ENCODE data around the gene ADAMTS8.

DNA sequence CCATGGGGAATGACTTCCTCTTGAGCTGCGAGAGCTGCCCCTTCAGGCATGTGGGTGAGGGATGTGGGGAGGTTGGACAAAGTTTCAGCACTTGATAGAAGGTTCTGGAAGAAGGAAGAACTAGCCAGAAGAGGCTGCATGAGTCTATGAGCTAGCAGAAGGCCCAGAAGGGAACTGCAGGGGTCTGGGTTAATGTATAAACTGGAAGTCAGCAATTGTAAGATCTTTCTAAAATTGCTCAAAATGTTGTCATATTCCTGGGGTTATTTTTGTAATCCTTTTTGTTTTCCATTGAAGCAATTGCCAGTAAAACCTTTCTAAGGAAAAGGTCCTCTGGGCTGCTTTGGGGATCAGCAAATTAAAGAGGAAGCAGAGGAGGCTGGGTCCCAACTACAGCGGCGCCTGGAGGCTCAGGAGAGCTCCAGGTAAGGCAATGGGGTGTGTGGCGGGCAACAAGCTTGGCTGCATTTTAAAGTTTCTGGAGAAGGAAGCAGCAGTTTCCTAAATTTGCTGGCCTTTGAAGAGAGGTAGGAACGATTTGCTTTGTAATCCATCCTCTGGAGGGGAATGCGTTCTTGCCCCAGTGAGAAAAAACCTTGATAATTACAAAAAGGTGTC, 49.3 kb upstream of the ADAMTS8 start:
- TF ChIP-seq CTCF (IDR thresholded peaks at IDR 0.05; ENCODE audit: low read depth, low read length), result no peak
- no peak for TF ChIP-seq EZH2phosphoT487 (IDR thresholded peaks at IDR 0.05; ENCODE audit: low read depth)

Measured in OCI-LY3 (cell line).